ENCODE results near the gene RIOX2.

RIOX2 gene

DNA sequence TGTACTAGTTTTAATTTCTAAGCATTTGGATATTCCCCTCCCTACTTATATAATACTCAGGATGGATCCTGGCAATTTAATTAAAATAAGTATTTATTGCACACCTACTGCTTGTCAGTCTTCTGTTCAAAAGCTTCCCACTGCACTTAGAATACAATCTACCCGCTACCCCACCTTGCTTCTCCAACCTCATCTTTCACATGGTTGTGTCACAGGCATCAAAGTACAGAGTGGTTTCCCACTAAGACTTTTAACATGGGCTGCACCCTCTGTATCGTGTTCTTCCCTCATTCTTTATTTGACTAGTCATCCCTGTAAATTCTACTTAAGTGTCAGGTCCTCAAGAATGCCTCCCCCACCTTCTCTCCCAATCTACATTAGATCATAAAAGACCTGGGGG lies 35.0 kb downstream of the RIOX2 start:
- no peaks in the 10 kb centered on the region for H4K20me1 ChIP-seq (ENCODE audit: insufficient read depth)
- no peak overlapping the region for H3K27ac ChIP-seq
- TF ChIP-seq, protein P1, sequence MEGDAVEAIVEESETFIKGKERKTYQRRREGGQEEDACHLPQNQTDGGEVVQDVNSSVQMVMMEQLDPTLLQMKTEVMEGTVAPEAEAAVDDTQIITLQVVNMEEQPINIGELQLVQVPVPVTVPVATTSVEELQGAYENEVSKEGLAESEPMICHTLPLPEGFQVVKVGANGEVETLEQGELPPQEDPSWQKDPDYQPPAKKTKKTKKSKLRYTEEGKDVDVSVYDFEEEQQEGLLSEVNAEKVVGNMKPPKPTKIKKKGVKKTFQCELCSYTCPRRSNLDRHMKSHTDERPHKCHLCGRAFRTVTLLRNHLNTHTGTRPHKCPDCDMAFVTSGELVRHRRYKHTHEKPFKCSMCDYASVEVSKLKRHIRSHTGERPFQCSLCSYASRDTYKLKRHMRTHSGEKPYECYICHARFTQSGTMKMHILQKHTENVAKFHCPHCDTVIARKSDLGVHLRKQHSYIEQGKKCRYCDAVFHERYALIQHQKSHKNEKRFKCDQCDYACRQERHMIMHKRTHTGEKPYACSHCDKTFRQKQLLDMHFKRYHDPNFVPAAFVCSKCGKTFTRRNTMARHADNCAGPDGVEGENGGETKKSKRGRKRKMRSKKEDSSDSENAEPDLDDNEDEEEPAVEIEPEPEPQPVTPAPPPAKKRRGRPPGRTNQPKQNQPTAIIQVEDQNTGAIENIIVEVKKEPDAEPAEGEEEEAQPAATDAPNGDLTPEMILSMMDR (conservative IDR thresholded peaks at IDR 0.05; ENCODE audit: low read depth, low read length), result no peak
- no peaks in the 10 kb centered on the region for H3K4me1 ChIP-seq (ENCODE audit: low read depth, poor library complexity, severe bottlenecking)
- H3K27me3 ChIP-seq (ENCODE audit: insufficient read depth, low read depth), result no peaks in the 10 kb centered on the region
- H2AFZ ChIP-seq (ENCODE audit: low read depth), result no peak overlapping the region
- no peak overlapping the region for H3K4me2 ChIP-seq
- no peak overlapping the region for H3K9ac ChIP-seq
- no peak overlapping the region for H3K4me3 ChIP-seq (IDR thresholded peaks at IDR 0.05; ENCODE audit: insufficient read depth, low read depth, low read length)
- H3K79me2 ChIP-seq (ENCODE audit: insufficient read depth, low read depth), result no peaks in the 10 kb centered on the region
- H3K36me3 ChIP-seq (ENCODE audit: insufficient read depth), result no peaks in the 10 kb centered on the region

DNA sequence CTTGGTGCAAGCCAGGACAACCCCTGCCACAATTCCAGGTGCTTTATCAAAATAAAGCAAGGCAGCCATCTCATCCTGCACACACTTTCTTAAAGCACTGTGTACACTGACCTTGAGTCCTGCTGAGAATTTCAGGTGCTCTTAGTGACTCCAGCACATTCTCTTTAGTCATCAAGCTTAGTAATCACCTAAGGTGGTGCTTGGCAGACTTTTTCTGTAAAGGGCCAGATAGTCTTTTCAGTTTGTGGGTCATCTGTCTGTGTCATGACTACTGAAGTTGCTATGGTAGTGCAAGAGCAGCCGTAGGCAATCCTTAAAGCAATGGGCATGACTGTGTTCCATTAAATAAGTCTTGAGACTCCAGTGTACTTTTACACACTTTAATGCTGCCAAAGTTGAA lies 36.4 kb downstream of the RIOX2 start:
- H3K9ac ChIP-seq, result no peak overlapping the region
- H3K36me3 ChIP-seq (ENCODE audit: insufficient read depth), result no peaks in the 10 kb centered on the region
- TF ChIP-seq, protein P1 (conservative IDR thresholded peaks at IDR 0.05; ENCODE audit: low read depth, low read length), result no peak
- H3K79me2 ChIP-seq (ENCODE audit: insufficient read depth, low read depth), result no peaks in the 10 kb centered on the region
- H2AFZ ChIP-seq (ENCODE audit: low read depth), result no peak overlapping the region
- H3K4me2 ChIP-seq, result no peak overlapping the region
- H4K20me1 ChIP-seq (ENCODE audit: insufficient read depth), result no peaks in the 10 kb centered on the region
- H3K4me1 ChIP-seq (ENCODE audit: low read depth, poor library complexity, severe bottlenecking), result no peaks in the 10 kb centered on the region
- H3K27me3 ChIP-seq (ENCODE audit: insufficient read depth, low read depth), result no peaks in the 10 kb centered on the region
- no peak overlapping the region for H3K27ac ChIP-seq
- no peak overlapping the region for H3K4me3 ChIP-seq (IDR thresholded peaks at IDR 0.05; ENCODE audit: insufficient read depth, low read depth, low read length)

DNA sequence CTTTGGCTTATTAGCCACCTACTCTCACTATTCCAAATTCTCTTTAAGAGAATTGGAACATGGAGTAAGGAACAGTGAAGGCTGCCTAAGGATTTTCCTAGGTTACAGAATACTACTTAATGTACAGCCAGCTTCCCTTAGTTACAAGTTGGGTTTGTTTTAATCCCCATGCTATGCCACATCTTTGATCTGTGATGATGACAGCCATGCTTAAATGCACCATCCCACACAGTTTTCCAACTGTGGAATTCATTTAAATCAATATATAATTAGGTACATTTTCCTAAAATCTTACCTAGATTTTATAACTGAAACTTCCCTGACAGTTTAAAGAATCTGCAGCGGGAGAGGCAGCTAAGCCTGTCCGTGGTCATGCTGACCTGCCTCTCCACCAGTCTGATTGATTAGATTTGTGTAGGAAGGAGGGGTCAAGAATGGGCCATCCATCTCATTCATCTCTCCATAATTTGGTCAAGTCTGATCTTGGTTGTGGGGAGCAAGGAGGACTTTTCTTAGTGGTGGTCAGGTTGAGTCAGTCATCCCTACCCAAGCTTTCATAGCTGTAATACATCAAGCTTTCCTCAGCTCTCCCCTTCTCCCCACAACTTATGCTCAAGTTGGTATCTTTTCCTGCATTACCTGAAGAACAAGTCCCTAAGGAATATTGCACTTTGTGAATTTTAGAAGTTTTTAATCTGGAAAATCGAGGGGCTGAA lies 37.1 kb downstream of the RIOX2 start:
- H3K79me2 ChIP-seq (ENCODE audit: insufficient read depth, low read depth), result no peaks in the 10 kb centered on the region
- no peak overlapping the region for H3K27ac ChIP-seq
- H3K9ac ChIP-seq, result no peak overlapping the region
- no peaks in the 10 kb centered on the region for H3K27me3 ChIP-seq (ENCODE audit: insufficient read depth, low read depth)
- TF ChIP-seq, protein P1 (conservative IDR thresholded peaks at IDR 0.05; ENCODE audit: low read depth, low read length), result no peak
- H3K36me3 ChIP-seq (ENCODE audit: insufficient read depth), result no peaks in the 10 kb centered on the region
- no peaks in the 10 kb centered on the region for H3K4me1 ChIP-seq (ENCODE audit: low read depth, poor library complexity, severe bottlenecking)
- no peak overlapping the region for H3K4me3 ChIP-seq (IDR thresholded peaks at IDR 0.05; ENCODE audit: insufficient read depth, low read depth, low read length)
- no peak overlapping the region for H2AFZ ChIP-seq (ENCODE audit: low read depth)
- H4K20me1 ChIP-seq (ENCODE audit: insufficient read depth), result no peaks in the 10 kb centered on the region
- H3K4me2 ChIP-seq, result no peak overlapping the region

DNA sequence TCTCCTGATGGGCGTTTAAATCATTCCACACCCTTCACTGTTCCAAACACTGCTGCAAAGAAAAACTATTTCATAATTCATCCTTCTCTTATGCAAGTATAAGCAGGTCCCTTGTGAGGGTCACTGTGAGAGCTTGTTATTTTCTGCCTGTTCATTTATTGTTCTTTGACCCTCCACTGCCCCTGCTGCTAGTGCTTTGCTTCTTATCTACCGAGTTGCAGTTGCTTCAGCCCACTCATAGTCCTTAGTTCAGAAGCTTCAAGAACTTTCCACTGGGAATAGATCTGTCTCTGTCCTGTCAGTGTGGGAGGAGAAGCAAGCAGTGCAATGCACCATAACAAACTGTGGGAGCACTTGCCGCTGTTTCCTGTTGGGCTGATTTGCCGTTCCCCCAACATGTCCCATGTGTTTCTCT lies 39.8 kb downstream of the RIOX2 start:
- Histone ChIP-seq H4K20me1 (ENCODE audit: insufficient read depth) (no peaks in the 10 kb centered on the region), H3K27me3 (ENCODE audit: insufficient read depth, low read depth) (no peaks in the 10 kb centered on the region), H3K9ac (no peak overlapping the region), H3K4me3 (IDR thresholded peaks at IDR 0.05; ENCODE audit: insufficient read depth, low read depth, low read length) (no peak overlapping the region), H2AFZ (ENCODE audit: low read depth) (no peak overlapping the region), H3K4me1 (ENCODE audit: low read depth, poor library complexity, severe bottlenecking) (no peaks in the 10 kb centered on the region), H3K4me2 (no peak overlapping the region), H3K79me2 (ENCODE audit: insufficient read depth, low read depth) (no peaks in the 10 kb centered on the region), H3K27ac (no peak overlapping the region), H3K36me3 (ENCODE audit: insufficient read depth) (no peaks in the 10 kb centered on the region)
- TF ChIP-seq, protein P1 (conservative IDR thresholded peaks at IDR 0.05; ENCODE audit: low read depth, low read length), result no peak
